Measurements from ENCODE around the gene CCDC90B. TPM values are rescaled to one million over a fixed set of nuclear protein-coding genes. Genes with fewer than 3 reads are reported as not detected.

The CCDC90B gene
- total RNA-seq, 4 donors from 2014 or later = 31.1 to 34.6 (median 33.2) TPM

- TF ChIP-seq POLR2AphosphoS5 (IDR thresholded peaks at IDR 0.05) = no peak
- Histone ChIP-seq H3K36me3 (peaks cover 0 to 18% of the 10 kb centered on the region in 2 donors), H3K9me3 (no peaks in the 10 kb centered on the region), H3K27me3 (no peaks in the 10 kb centered on the region), H3K4me1 (no peaks in the 10 kb centered on the region), H3K4me3 (no peak overlapping the region), H3K27ac (no peak overlapping the region)
- no peak for ATAC-seq
- WGBS, 2 donors (ENCODE audit: low coverage in 1 of 2) = 81 to 100% methylated on average over 1 to 4 of the region's 8 CpGs
These were observed 67.1 kb downstream of the CCDC90B start for GRCh38 chr11:83219095-83219494.

Small RNA genes lying within 50 kb of the gene (small RNA-seq; reads per million reads assigned to genes)
- 0 reads per million in 4 donors for gene AP000873.5

Other genes starting within 250 kb of the CCDC90B start
- 10 to 100 TPM; 18.7 to 36.6 (median 27.5) TPM for gene RAB30, start 214.5 kb downstream of the CCDC90B start, total RNA-seq
- gene PCF11, start 129.2 kb downstream of the CCDC90B start, total RNA-seq = 10 to 100 TPM; 32.2 to 91.7 (median 60.6) TPM
- 10 to 100 TPM in 3 of 4 donors, 1 to 10 TPM in 1; 9.3 to 13.3 (median 13.2) TPM for gene ANKRD42, start 92.7 kb downstream of the CCDC90B start, total RNA-seq